KOPT-K1 (cell line): ENCODE measurements around the gene PKP1.
A peak's percentile ranks its signal among the peaks of the same experiment; 100 is the strongest.

Experiments used
- H3K27ac ChIP-seq: fragments of 200-600 bp; sonication (generic); 2 replicates; pipeline ENCODE4 v1.5.1; 2016; ENCODE audit warnings: antibody characterized with exemption, mild to moderate bottlenecking, low read depth, low read length; ENCODE audit not compliant: poor library complexity, severe bottlenecking
- H3K36me3 ChIP-seq: fragments of 200-600 bp; sonication (generic); 2 replicates; pipeline ENCODE4 v1.5.1; 2017; ENCODE audit warnings: antibody characterized with exemption, mild to moderate bottlenecking, low read length, moderate library complexity; ENCODE audit not compliant: insufficient read depth
- H3K9me3 ChIP-seq: fragments of 200-600 bp; sonication (generic); 2 replicates; pipeline ENCODE4 v1.5.1; 2017; ENCODE audit warnings: antibody characterized with exemption, low read length, mild to moderate bottlenecking; ENCODE audit not compliant: insufficient read depth, poor library complexity, severe bottlenecking

PKP1 gene

GRCh38 chr1:201283836-201284553 lies 689 bp downstream of the PKP1 start:
- H3K9me3 ChIP-seq: no peaks in the 10 kb centered on the region
- no peak overlapping the region for H3K27ac ChIP-seq
- no peaks in the 10 kb centered on the region for H3K36me3 ChIP-seq

DNA sequence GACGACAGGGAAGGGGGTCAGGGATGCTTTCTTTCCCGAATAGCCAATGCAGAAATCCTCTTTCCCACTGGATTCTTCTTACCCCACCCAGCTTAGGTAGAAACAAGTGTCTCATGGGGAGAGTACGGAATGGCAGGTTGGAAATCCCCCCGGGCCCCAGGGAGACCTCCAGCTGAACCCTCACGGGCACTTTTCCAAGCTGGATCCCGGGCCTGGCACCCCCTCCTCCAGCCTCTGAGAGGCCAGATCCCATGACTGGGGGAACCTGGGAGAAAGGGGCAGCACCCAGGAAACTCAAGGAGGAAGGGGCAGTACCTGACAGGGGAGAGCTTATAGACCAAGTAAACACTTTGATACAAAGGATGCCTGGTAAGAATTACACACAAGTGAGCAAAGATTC lies 1.3 kb downstream of the PKP1 start:
- H3K27ac ChIP-seq: no peak overlapping the region
- H3K36me3 ChIP-seq: no peaks in the 10 kb centered on the region
- no peaks in the 10 kb centered on the region for H3K9me3 ChIP-seq

DNA sequence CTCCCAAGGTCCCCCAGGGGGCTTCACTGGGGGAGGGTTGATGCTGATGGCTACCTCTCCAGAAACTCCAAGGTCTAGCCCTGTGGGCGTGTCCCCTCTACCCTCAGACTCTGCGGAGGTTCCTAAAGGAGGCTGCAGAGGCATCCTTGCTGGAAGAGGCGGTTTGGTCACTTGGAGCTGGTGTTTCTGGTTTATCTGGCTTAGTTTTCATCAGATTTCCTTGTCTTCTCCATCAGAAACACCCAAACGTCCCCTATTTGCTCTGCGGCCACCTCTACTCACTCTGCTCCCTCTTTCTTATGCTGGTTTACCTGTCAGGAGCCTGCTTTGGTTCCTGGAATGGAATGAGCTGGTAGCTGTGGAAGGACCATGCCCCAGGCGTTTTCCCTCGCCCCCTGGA lies 2.5 kb downstream of the PKP1 start:
- no peaks in the 10 kb centered on the region for H3K9me3 ChIP-seq
- no peaks in the 10 kb centered on the region for H3K36me3 ChIP-seq
- H3K27ac ChIP-seq: peak overlapping the region; percentile 24

GRCh38 chr1:201286445-201286844 lies 3.1 kb downstream of the PKP1 start:
- H3K36me3 ChIP-seq: no peaks in the 10 kb centered on the region
- no peaks in the 10 kb centered on the region for H3K9me3 ChIP-seq
- H3K27ac ChIP-seq: peak overlapping the region; percentile 24

GRCh38 chr1:201288007-201288406 lies 4.7 kb downstream of the PKP1 start:
- H3K27ac ChIP-seq: no peak overlapping the region
- H3K9me3 ChIP-seq: no peaks in the 10 kb centered on the region
- H3K36me3 ChIP-seq: no peaks in the 10 kb centered on the region

- H3K27ac ChIP-seq: no peak overlapping the region
- no peaks in the 10 kb centered on the region for H3K9me3 ChIP-seq
- no peaks in the 10 kb centered on the region for H3K36me3 ChIP-seq
Observed at GRCh38 chr1:201288765-201289164, 5.5 kb downstream of the PKP1 start.

GRCh38 chr1:201290551-201290950 lies 7.2 kb downstream of the PKP1 start:
- Histone ChIP-seq H3K9me3 (no peaks in the 10 kb centered on the region), H3K27ac (no peak overlapping the region), H3K36me3 (no peaks in the 10 kb centered on the region)

DNA sequence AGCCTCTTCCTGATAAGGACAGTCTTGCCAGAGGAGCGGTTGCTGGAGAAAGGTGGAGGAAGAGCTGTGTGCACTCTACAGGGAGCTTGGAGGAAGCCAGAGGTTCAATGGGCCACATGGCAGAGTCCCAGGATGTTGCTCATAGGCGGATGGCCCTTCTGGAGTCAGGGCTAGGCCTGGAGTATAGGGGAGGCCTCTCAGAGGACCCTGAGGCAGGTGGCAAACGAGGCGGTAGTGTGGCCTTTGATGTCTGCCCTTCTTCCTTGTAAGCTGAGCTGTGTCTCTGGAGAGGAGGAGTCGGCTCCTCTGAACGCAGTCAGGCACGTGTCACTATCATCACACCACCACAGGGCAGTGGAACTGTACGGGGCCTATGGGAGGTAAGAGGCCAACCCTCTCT lies 8.6 kb downstream of the PKP1 start:
- no peaks in the 10 kb centered on the region for H3K9me3 ChIP-seq
- no peak overlapping the region for H3K27ac ChIP-seq
- H3K36me3 ChIP-seq: no peaks in the 10 kb centered on the region

- Histone ChIP-seq H3K9me3 (no peaks in the 10 kb centered on the region), H3K27ac (no peak overlapping the region), H3K36me3 (no peaks in the 10 kb centered on the region)
Observed at GRCh38 chr1:201294876-201295275, 11.6 kb downstream of the PKP1 start.

- no peaks in the 10 kb centered on the region for H3K36me3 ChIP-seq
- H3K9me3 ChIP-seq: no peaks in the 10 kb centered on the region
- H3K27ac ChIP-seq: no peak overlapping the region
Observed at GRCh38 chr1:201295346-201295745, 12.0 kb downstream of the PKP1 start.

- Histone ChIP-seq H3K27ac (no peak overlapping the region), H3K9me3 (no peaks in the 10 kb centered on the region), H3K36me3 (no peaks in the 10 kb centered on the region)
Observed at GRCh38 chr1:201295861-201296260, 12.6 kb downstream of the PKP1 start.

- Histone ChIP-seq H3K36me3 (no peaks in the 10 kb centered on the region), H3K27ac (no peak overlapping the region), H3K9me3 (no peaks in the 10 kb centered on the region)
Observed at GRCh38 chr1:201296352-201296751, 13.0 kb downstream of the PKP1 start.

DNA sequence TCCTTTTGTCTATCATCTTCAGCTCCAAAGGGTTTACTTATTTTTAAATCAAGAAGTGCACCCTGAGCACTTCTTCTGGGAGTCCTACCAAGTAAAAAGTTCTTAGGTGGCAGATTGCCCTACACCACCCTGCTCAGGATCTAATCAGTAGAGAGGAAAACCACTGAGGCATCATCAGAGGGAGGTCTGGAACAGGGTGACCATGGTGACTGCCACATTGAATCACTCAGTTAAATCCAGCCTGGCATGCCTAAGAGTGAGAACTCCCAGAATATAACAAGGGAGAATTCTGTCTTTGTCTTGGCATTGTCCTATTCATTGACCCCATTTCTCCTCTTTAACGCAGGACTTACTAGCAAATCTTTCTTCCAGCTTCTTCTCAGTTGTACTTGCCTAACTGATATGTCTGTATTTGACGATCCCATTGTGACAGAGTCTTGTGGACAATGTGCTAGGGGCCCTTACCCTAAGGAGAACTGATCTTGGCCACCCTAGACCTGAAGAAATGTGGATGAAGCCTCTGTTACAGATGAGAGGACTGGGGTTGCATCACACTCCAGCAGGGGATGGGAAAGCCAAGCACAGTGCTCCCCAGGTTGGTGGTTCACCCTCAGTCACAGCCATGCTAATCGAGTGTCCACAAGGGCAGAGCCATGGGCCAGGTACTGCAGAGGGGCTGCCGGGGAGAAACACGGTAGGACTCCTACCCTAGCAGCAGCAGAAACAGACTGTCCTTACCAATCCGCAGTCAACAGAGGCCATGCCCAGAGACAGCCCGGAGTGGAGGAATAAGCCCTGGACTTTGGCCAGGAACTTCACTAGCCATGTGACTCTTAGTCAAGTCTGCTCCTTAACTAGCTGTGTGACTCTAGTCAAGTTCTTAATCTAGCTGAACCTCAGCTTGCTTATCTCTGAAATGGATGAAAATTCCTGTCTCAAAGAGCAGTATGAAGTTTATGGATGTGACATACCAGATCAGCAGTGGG lies 15.4 kb downstream of the PKP1 start:
- no peak overlapping the region for H3K27ac ChIP-seq
- no peaks in the 10 kb centered on the region for H3K36me3 ChIP-seq
- no peaks in the 10 kb centered on the region for H3K9me3 ChIP-seq

DNA sequence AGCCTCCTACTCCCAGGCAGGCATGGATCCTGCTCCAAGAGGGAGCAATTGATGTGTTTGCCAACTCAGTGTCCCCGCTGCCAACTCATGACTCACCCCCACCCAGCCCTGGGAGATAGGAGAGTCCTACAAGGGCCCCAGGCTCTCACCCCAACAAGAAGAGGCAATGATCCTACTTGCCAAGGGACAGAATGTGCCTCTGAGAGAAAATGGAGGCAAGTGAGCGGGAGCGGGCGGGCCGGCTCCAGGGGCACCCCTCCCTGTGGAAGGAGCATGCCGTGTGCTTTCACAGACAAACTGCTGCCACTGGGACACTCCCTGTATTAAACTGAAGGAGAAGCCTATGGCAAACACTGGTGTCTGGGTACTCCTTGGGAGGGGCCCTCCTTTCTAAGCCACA lies 16.7 kb downstream of the PKP1 start:
- no peaks in the 10 kb centered on the region for H3K9me3 ChIP-seq
- no peaks in the 10 kb centered on the region for H3K36me3 ChIP-seq
- H3K27ac ChIP-seq: no peak overlapping the region

DNA sequence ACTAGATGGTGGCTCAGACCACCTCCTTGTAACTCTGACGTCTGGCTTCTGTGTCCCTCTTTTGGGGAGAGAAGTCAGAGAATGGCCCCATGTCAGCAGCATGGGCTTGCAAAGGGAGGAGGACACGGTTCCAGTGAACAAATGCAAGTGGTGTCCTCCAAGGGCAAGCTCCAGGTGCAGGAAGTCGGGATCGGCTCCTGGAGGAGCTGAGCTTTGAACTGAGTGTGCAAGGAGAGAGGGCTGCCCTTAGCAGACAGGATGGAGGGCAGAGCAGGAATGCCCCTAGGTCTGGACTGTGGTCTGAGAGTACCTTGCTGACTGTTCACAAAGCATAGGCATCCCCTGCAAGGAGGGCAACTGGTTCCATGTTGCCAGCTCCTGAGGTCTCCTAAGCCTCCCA lies 17.3 kb downstream of the PKP1 start:
- no peaks in the 10 kb centered on the region for H3K36me3 ChIP-seq
- no peaks in the 10 kb centered on the region for H3K9me3 ChIP-seq
- no peak overlapping the region for H3K27ac ChIP-seq
